Neural cell (in vitro differentiated cells): Measurements from ENCODE around the gene TMEM94. TPM values are rescaled to one million over a fixed set of nuclear protein-coding genes. Genes with fewer than 3 reads are reported as not detected.

Experiments
- H2AFZ ChIP-seq: fragments of 200-600, 300-800 bp; sonication (generic), shearing (Covaris generic); 2 replicates; pipeline ENCODE4 v1.6.0; 2014; ENCODE audit warnings: low read depth, mild to moderate bottlenecking, antibody characterized with exemption, low read length, moderate library complexity
- H3F3A ChIP-seq: fragments of 200-600 bp; shearing (Covaris generic); 2 replicates; pipeline ENCODE4 v1.6.1; 2016; ENCODE audit warnings: mild to moderate bottlenecking, moderate library complexity, mixed read lengths, antibody characterized with exemption, low read length; ENCODE audit not compliant: insufficient read depth, poor library complexity, severe bottlenecking
- H3K27ac ChIP-seq: fragments of 200-600, 300-800 bp; sonication (generic), shearing (Covaris generic); 2 replicates; pipeline ENCODE4 v1.5.1; 2014; ENCODE audit warnings: mild to moderate bottlenecking, low read length, moderate library complexity
- H3K27me3 ChIP-seq: fragments of 300-800, 200-600 bp; sonication (generic), shearing (Covaris generic); 2 replicates; pipeline ENCODE4 v1.6.0; 2014; ENCODE audit warnings: mild to moderate bottlenecking, low read depth, low read length, moderate library complexity; ENCODE audit not compliant: insufficient read depth
- H3K36me3 ChIP-seq: fragments of 300-800, 200-600 bp; sonication (generic), shearing (Covaris generic); 2 replicates; pipeline ENCODE4 v1.5.1; 2014; ENCODE audit warnings: mild to moderate bottlenecking, antibody characterized with exemption, low read length, moderate library complexity; ENCODE audit not compliant: insufficient read depth
- H3K4me2 ChIP-seq: fragments of 300-800, 200-600 bp; sonication (generic), shearing (Covaris generic); 2 replicates; pipeline ENCODE4 v1.6.0; 2014; ENCODE audit warnings: mild to moderate bottlenecking, low read length
- H3K4me3 ChIP-seq: fragments of 300-800, 200-600 bp; sonication (generic), shearing (Covaris generic); 2 replicates; pipeline ENCODE4 v1.5.1; 2014; ENCODE audit warnings: mild to moderate bottlenecking, low read length, moderate library complexity
- H3K79me2 ChIP-seq: fragments of 200-600 bp; shearing (Covaris generic); replicated peaks from 2 replicates; pipeline ENCODE4 v1.6.0; 2014; ENCODE audit warnings: mild to moderate bottlenecking, low read length, moderate library complexity; ENCODE audit not compliant: insufficient read depth
- H3K9ac ChIP-seq: fragments of 300-800, 200-600 bp; sonication (generic), shearing (Covaris generic); 2 replicates; pipeline ENCODE4 v1.6.1; 2016; ENCODE audit warnings: mild to moderate bottlenecking, low read length, mixed read lengths
- H3K9me2 ChIP-seq: fragments of 200-600 bp; shearing (Covaris generic); 2 replicates; pipeline ENCODE4 v1.6.1; 2016; ENCODE audit warnings: mild to moderate bottlenecking, low read length, mixed read lengths; ENCODE audit not compliant: insufficient read depth
- H3K9me3 ChIP-seq: fragments of 200-600, 300-800 bp; sonication (generic), shearing (Covaris generic); 2 replicates; pipeline ENCODE4 v1.6.1; 2016; ENCODE audit warnings: mild to moderate bottlenecking, mixed run types, low read length, moderate library complexity, mixed read lengths
- H4K20me1 ChIP-seq: fragments of 200-600 bp; shearing (Covaris generic); 2 replicates; pipeline ENCODE4 v1.6.1; 2016; ENCODE audit warnings: mild to moderate bottlenecking, mixed run types; ENCODE audit not compliant: insufficient read depth
- CTCF ChIP-seq: fragments of 450-650 bp; IDR thresholded peaks from 2 replicates; pipeline ENCODE4 v1.5.1; 2014; ENCODE audit warnings: antibody characterized with exemption, mild to moderate bottlenecking, moderate library complexity; ENCODE audit not compliant: poor library complexity, severe bottlenecking
- EP300 ChIP-seq: fragments of 450-650 bp; conservative IDR thresholded peaks from 2 replicates; pipeline ENCODE4 v1.6.1; 2014; ENCODE audit warnings: antibody characterized with exemption, mild to moderate bottlenecking, moderate library complexity; ENCODE audit not compliant: poor library complexity, severe bottlenecking
- EZH2 ChIP-seq: fragments of 200-600, 300-800 bp; shearing (Covaris generic), sonication (generic); IDR thresholded peaks from 2 replicates; pipeline ENCODE4 v1.6.1; 2014; ENCODE audit warnings: antibody characterized with exemption, low read length, borderline replicate concordance, mild to moderate bottlenecking; ENCODE audit not compliant: insufficient read depth, poor library complexity, severe bottlenecking
- MXI1 ChIP-seq: fragments of 450-650 bp; conservative IDR thresholded peaks from 2 replicates; pipeline ENCODE4 v1.6.1; 2014; ENCODE audit warnings: antibody characterized with exemption, mild to moderate bottlenecking; ENCODE audit not compliant: poor library complexity, severe bottlenecking
- POLR2AphosphoS5 ChIP-seq: IDR thresholded peaks from 2 replicates; pipeline ENCODE4 v1.6.1; 2012
- RAD21 ChIP-seq: fragments of 450-650 bp; conservative IDR thresholded peaks from 2 replicates; pipeline ENCODE4 v1.6.1; 2014; ENCODE audit warnings: antibody characterized with exemption, mild to moderate bottlenecking, moderate library complexity
- REST ChIP-seq: IDR thresholded peaks from 2 replicates; pipeline ENCODE4 v1.6.1; 2012; ENCODE audit warnings: borderline replicate concordance
- SMC3 ChIP-seq: fragments of 450-650 bp; conservative IDR thresholded peaks from 2 replicates; pipeline ENCODE4 v1.6.1; 2014; ENCODE audit warnings: antibody characterized with exemption, mild to moderate bottlenecking, moderate library complexity; ENCODE audit not compliant: poor library complexity
- TAF1 ChIP-seq: IDR thresholded peaks from 2 replicates; pipeline ENCODE4 v1.6.1; 2012; ENCODE audit warnings: low read depth
- polyA plus RNA-seq: library from polyadenylated mRNA; depleted of rRNA; stranded (reverse); fragments of >200 nt; gene quantifications from 2 replicates; pipeline ENCODE4 v1.2.3, GENCODE V29; 2014

TMEM94 gene
- polyA plus RNA-seq, 1 donor from 2014 or later, result 37.0 TPM

- Histone ChIP-seq H3K9me2 (no peaks in the 10 kb centered on the region), H3K4me3 (no peak overlapping the region), H2AFZ (no peak overlapping the region), H3K27me3 (no peaks in the 10 kb centered on the region), H3F3A (no peaks in the 10 kb centered on the region), H3K4me2 (no peak overlapping the region), H3K9me3 (no peaks in the 10 kb centered on the region), H3K79me2 (peaks cover 4% of the 10 kb centered on the region), H3K36me3 (no peaks in the 10 kb centered on the region), H3K9ac (no peak overlapping the region), H3K27ac (no peak overlapping the region), H4K20me1 (no peaks in the 10 kb centered on the region)
- TF ChIP-seq POLR2AphosphoS5, result no peak
- no peak for TF ChIP-seq EZH2
- no peak for TF ChIP-seq EP300
- no peak for TF ChIP-seq CTCF
- no peak for TF ChIP-seq MXI1
These were observed 8.6 kb downstream of the TMEM94 start for GRCh38 chr17:75465039-75465438.

GRCh38 chr17:75468291-75468754 is 11.9 kb downstream of the TMEM94 start:
- Histone ChIP-seq H3F3A (no peaks in the 10 kb centered on the region), H3K9me2 (no peaks in the 10 kb centered on the region), H3K27me3 (no peaks in the 10 kb centered on the region), H3K79me2 (peaks cover 4% of the 10 kb centered on the region), H3K9me3 (no peaks in the 10 kb centered on the region), H2AFZ (no peak overlapping the region), H3K4me3 (no peak overlapping the region), H3K36me3 (no peaks in the 10 kb centered on the region), H4K20me1 (no peaks in the 10 kb centered on the region), H3K9ac (no peak overlapping the region), H3K4me2 (no peak overlapping the region), H3K27ac (no peak overlapping the region)
- TF ChIP-seq SMC3, result no peak
- no peak for TF ChIP-seq CTCF
- no peak for TF ChIP-seq EZH2
- TF ChIP-seq REST, result no peak
- no peak for TF ChIP-seq MXI1
- TF ChIP-seq POLR2AphosphoS5, result no peak
- no peak for TF ChIP-seq RAD21
- TF ChIP-seq EP300, result no peak
- TF ChIP-seq TAF1, result no peak
